Retinal pigment epithelial cell (primary cell): ENCODE results near the gene POU3F2.

Experiments used
- DNase-seq: peaks from one replicate; pipeline ENCODE4 v3.0.0-alpha.2; 2010; ENCODE audit warnings: low read depth
- H3K4me3 ChIP-seq: 2 replicates; pipeline ENCODE4 v1.5.1; 2011; ENCODE audit warnings: mild to moderate bottlenecking, low read length, control low read depth, moderate library complexity
- CTCF ChIP-seq: conservative IDR thresholded peaks from 2 replicates; pipeline ENCODE4 v1.5.1; 2011; ENCODE audit warnings: low read depth, low read length, control low read depth, inconsistent platforms

The POU3F2 gene

GRCh38 chr6:98831057-98831958, 3.1 kb upstream of the POU3F2 start:
- H3K4me3 ChIP-seq: no peak overlapping the region
- no peak for DNase-seq
- no peak for TF ChIP-seq CTCF

GRCh38 chr6:98831959-98832283, 2.5 kb upstream of the POU3F2 start:
- no peak overlapping the region for H3K4me3 ChIP-seq
- DNase-seq: no peak
- TF ChIP-seq CTCF: no peak

GRCh38 chr6:98832284-98833056, 1.9 kb upstream of the POU3F2 start:
- H3K4me3 ChIP-seq: peak overlapping the region; percentile 46
- DNase-seq: no peak
- TF ChIP-seq CTCF: no peak

- H3K4me3 ChIP-seq: peak overlapping the region; percentile 46
- peak; percentile 20 for TF ChIP-seq CTCF
- no peak for DNase-seq
Measured at GRCh38 chr6:98833057-98833306, 1.4 kb upstream of the POU3F2 start.

- DNase-seq: no peak
- TF ChIP-seq CTCF: no peak
- H3K4me3 ChIP-seq: peak overlapping the region; percentile 46
Measured at GRCh38 chr6:98833307-98834059, 891 bp upstream of the POU3F2 start.

GRCh38 chr6:98835149-98836024, 1.0 kb downstream of the POU3F2 start:
- no peak overlapping the region for H3K4me3 ChIP-seq
- no peak for DNase-seq
- TF ChIP-seq CTCF: no peak
